Nephron (organoid): Measurements from ENCODE around the gene ADISSP.

Experiments used
- H3K27ac Mint-ChIP-seq, 3 experiments: 2 replicates each; pipeline ENCODE4 v1.8.0; 2020; ENCODE audit warnings: mixed read lengths in 3 of 3, mild to moderate bottlenecking in 2 of 3, moderate library complexity in 1 of 3
- H3K27me3 Mint-ChIP-seq: 2 replicates; pipeline ENCODE4 v1.8.0; 2021; ENCODE audit warnings: low read depth, mild to moderate bottlenecking, moderate library complexity, mixed read lengths
- H3K36me3 Mint-ChIP-seq: 2 replicates; pipeline ENCODE4 v1.8.0; 2020; ENCODE audit warnings: low read depth, mixed read lengths
- H3K4me1 Mint-ChIP-seq: 2 replicates; pipeline ENCODE4 v1.8.0; 2020; ENCODE audit warnings: mixed read lengths
- H3K4me3 Mint-ChIP-seq, 3 experiments: 2 replicates each; pipeline ENCODE4 v1.8.0; 2020; ENCODE audit warnings: mild to moderate bottlenecking in 3 of 3, mixed read lengths in 3 of 3, moderate library complexity in 2 of 3
- H3K9me3 Mint-ChIP-seq: 2 replicates; pipeline ENCODE4 v1.8.0; 2020; ENCODE audit warnings: mixed read lengths
- CTCF ChIP-seq, 3 experiments: fragments of 200-600 bp; sonication (generic); IDR thresholded peaks; one replicate each; pipeline ENCODE4 v1.5.0; 2021; ENCODE audit warnings: antibody characterized with exemption in 3 of 3; ENCODE audit not compliant: unreplicated experiment in 3 of 3

Gene ADISSP

DNA sequence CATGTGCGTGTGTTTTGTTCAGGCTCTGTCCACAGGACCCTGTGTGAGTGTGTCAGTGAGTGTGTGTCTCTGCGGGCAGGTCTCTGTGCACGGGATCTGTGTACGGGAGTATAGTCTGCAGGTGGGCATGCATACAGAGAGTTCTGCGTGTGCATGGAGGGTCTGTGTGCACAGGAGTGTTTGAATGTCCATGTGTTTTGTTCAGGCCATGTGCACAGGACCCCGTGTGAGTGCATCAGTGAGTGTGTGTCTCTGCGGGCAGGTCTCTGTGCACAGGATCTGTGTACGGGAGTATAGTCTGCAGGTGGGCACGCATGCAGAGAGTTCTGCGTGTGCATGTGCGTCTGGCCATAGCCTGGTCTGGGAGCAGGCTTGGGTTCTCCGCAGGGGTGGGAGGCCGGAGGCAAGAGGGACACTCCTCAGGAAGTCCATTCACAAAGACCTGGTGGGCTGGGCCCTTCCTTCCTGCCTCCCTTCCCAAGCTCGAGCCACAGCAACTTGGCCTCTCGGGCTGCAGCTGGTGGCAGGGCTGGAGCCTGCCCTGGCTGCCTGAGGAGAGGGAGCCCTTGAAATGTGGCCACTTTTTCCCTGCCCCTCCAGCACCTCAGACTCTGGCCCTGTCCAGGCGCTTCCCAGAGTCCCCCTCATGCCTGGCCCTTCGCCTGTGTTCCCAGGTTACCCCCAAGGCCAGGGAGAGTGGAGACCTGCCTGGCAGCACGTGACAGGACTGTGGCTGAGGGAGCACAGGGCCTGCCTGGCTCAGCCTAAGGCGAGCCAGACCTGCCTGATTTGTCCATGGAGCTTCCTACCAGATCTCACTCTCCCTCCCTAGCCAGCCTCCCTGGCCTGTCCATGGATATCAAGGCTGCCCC, 28.3 kb downstream of the ADISSP start:
- Mint-ChIP-seq H3K36me3 (peaks cover 11% of the 10 kb centered on the region), H3K4me1 (peaks cover 25% of the 10 kb centered on the region), H3K27ac (no peak overlapping the region), H3K9me3 (no peaks in the 10 kb centered on the region), H3K27me3 (peaks cover 7% of the 10 kb centered on the region), H3K4me3 (no peak overlapping the region)
- TF ChIP-seq CTCF (IDR thresholded peaks at IDR 0.05; ENCODE audit: unreplicated experiment in 3 of 3): no peak

DNA sequence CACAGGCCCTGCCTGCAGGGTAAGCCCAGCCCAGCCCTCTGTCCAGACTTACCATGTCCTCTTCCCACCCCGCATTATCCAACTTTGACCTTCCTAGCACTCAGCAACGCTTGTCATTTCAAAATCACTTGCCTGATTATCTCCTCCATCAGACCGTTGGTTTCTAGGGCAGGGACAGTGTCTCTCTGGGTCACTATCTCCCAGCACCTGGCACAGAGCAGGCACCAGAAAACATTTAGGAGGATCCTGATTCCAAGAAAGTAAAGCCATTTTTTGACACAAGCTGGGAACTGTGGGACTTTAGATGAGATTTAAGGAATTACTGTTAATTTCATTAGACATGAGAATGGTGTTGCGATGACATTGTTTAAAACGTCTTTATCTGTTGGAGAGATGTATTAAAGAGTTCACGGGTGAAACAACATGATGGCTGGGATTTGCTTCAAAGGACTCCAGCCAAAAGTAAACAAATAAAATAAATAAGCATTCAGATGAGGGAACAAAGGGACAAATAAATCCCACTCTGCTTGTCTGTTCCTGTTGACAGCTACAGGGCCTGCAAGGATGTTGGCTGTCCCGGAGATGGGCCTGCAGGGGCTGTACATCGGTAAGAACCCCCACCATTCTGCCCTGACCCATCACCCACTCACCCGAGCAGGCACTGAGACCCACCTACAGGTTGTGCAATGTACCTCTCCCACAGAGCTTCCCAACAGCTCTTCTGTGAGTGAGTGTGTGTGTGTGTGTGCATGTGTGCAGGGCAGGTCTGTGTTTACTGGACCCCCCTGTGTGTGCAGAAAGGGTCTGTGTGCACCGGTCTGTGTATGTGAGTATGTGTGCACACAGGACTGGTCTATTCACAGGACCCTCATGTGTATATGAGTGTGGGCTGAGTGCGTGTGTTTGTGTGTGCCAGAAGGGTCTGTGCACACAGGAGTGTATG, 29.2 kb downstream of the ADISSP start:
- H3K9me3 Mint-ChIP-seq: no peaks in the 10 kb centered on the region
- peaks cover 6% of the 10 kb centered on the region for H3K27me3 Mint-ChIP-seq
- H3K4me1 Mint-ChIP-seq: peaks cover 31% of the 10 kb centered on the region
- no peak overlapping the region for H3K4me3 Mint-ChIP-seq
- peaks cover 4% of the 10 kb centered on the region for H3K36me3 Mint-ChIP-seq
- TF ChIP-seq CTCF (IDR thresholded peaks at IDR 0.05; ENCODE audit: unreplicated experiment in 3 of 3): no peak
- peak overlapping the region in 2 of 3 experiments; percentile 33 to 53 for H3K27ac Mint-ChIP-seq

- Mint-ChIP-seq H3K4me1 (peaks cover 42% of the 10 kb centered on the region), H3K27ac (no peak overlapping the region), H3K27me3 (peaks cover 9% of the 10 kb centered on the region), H3K9me3 (no peaks in the 10 kb centered on the region), H3K36me3 (peaks cover 3% of the 10 kb centered on the region), H3K4me3 (no peak overlapping the region)
- no peak for TF ChIP-seq CTCF (IDR thresholded peaks at IDR 0.05; ENCODE audit: unreplicated experiment in 3 of 3)
Measured at GRCh38 chr20:3735768-3736167, 31.8 kb downstream of the ADISSP start.

DNA sequence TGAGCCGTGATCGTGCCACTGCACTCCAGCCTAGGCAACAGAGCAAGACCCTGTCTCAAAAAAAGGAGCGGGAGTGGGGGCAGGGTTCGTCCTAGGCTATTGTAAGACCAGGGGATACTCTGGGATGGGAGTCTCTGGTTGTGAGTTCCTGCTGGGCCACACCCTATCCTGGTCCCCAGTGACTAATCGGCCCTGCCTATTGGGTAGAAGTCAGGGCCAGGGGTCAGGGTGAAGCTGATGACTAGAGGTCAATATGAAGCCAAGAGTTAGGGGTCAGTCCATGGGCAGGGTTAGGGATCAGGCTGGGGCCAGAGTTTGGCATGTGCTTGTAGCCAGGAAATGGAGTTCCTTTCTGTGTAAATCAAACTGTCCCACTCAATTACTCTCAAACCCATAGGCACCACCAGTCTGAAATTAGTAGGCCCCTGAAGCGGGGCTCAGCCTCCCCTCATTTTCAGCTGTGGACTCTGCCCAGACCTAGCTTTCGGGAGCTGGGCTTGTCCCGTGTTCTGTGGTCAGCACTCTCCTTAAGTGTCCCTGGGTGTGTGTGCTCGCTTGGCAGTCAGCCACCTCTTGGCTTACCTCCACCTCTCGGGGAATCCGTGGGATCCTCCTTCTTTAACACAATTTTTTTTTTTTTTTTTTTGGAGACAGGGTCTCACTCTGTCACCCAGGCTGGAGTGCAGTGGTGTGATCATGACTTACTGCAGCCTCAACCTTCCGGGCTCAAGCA, 33.3 kb downstream of the ADISSP start:
- peaks cover 3% of the 10 kb centered on the region for H3K36me3 Mint-ChIP-seq
- peak overlapping the region; percentile 47 to 74 (median 71) for H3K27ac Mint-ChIP-seq
- H3K4me3 Mint-ChIP-seq: peak overlapping the region; percentile 41 to 81 (median 77)
- peaks cover 11% of the 10 kb centered on the region for H3K27me3 Mint-ChIP-seq
- H3K9me3 Mint-ChIP-seq: no peaks in the 10 kb centered on the region
- no peak for TF ChIP-seq CTCF (IDR thresholded peaks at IDR 0.05; ENCODE audit: unreplicated experiment in 3 of 3)
- H3K4me1 Mint-ChIP-seq: peaks cover 44% of the 10 kb centered on the region

GRCh38 chr20:3733119-3733995, 34.2 kb downstream of the ADISSP start:
- Mint-ChIP-seq H3K4me3 (peak overlapping the region; percentile 77 to 81 (median 79)), H3K4me1 (peaks cover 37% of the 10 kb centered on the region), H3K27me3 (peaks cover 13% of the 10 kb centered on the region), H3K36me3 (peaks cover 3% of the 10 kb centered on the region), H3K27ac (peak overlapping the region in 2 of 3 experiments; percentile 35 to 71), H3K9me3 (no peaks in the 10 kb centered on the region)
- TF ChIP-seq CTCF (IDR thresholded peaks at IDR 0.05; ENCODE audit: unreplicated experiment in 3 of 3): no peak
